CD4-positive, alpha-beta T cell treated with Interleukin-2 at 100 ng/mL for 4 hours (primary cell): ENCODE data around the gene C12orf76.
"Not testable (repeated sequence)": the region's sequence is repeated elsewhere in the genome, so short reads cannot be mapped to it uniquely, and the experiment has no call there.

Experiments used
- DNase-seq: peaks from one replicate; pipeline ENCODE4 v3.0.0-alpha.2; 2020; ENCODE audit warnings: low spot score

Gene C12orf76

GRCh38 chr12:110023059-110023980 lies 25.0 kb downstream of the C12orf76 start:
- DNase-seq: no peak

GRCh38 chr12:110020956-110021355 lies 27.4 kb downstream of the C12orf76 start:
- DNase-seq: no peak

GRCh38 chr12:110015132-110015531 lies 33.2 kb downstream of the C12orf76 start:
- peak; percentile 51 for DNase-seq

- no peak for DNase-seq
These were observed 35.7 kb downstream of the C12orf76 start for GRCh38 chr12:110012659-110013058.

- DNase-seq: peak; percentile 19
These were observed 36.2 kb downstream of the C12orf76 start for GRCh38 chr12:110012137-110012536.

GRCh38 chr12:110010853-110011723 lies 37.2 kb downstream of the C12orf76 start:
- no peak for DNase-seq

GRCh38 chr12:110008681-110009398 lies 39.5 kb downstream of the C12orf76 start:
- DNase-seq: not testable (repeated sequence)

- no peak for DNase-seq
These were observed 40.4 kb downstream of the C12orf76 start for GRCh38 chr12:110007881-110008280.

- DNase-seq: no peak
These were observed 42.2 kb downstream of the C12orf76 start for GRCh38 chr12:110006115-110006514.

GRCh38 chr12:110005319-110005973 lies 42.9 kb downstream of the C12orf76 start:
- DNase-seq: peak; percentile 37

GRCh38 chr12:110004598-110004997 lies 43.7 kb downstream of the C12orf76 start:
- no peak for DNase-seq

GRCh38 chr12:110002676-110003515 lies 45.4 kb downstream of the C12orf76 start:
- no peak for DNase-seq

GRCh38 chr12:110001596-110001995 lies 46.7 kb downstream of the C12orf76 start:
- DNase-seq: no peak

GRCh38 chr12:109999983-110000505 lies 48.3 kb downstream of the C12orf76 start:
- DNase-seq: no peak

GRCh38 chr12:109999649-109999971 lies 48.7 kb downstream of the C12orf76 start:
- DNase-seq: no peak

GRCh38 chr12:109998904-109999648 lies 49.2 kb downstream of the C12orf76 start, which contains the start of gene ANKRD13A:
Gene ANKRD13A (plus strand): TSS chr12:109999430. CDS start chr12:109999689, 259 bp downstream.
- peak; percentile 96 for DNase-seq

- DNase-seq: no peak
These were observed 50.0 kb downstream of the C12orf76 start for GRCh38 chr12:109998241-109998903.

- DNase-seq: no peak
These were observed 50.9 kb downstream of the C12orf76 start for GRCh38 chr12:109997393-109997792.

GRCh38 chr12:109996483-109996853 lies 51.9 kb downstream of the C12orf76 start:
- DNase-seq: no peak
